Measurements from ENCODE around the gene TNNI2. TPM values are rescaled to one million over a fixed set of nuclear protein-coding genes. Genes with fewer than 3 reads are reported as not detected.
A peak's percentile ranks its signal among the peaks of the same experiment; 100 is the strongest.

Gene TNNI2
- total RNA-seq, 1 experiment from 2014 or later: 0.46 TPM

DNA sequence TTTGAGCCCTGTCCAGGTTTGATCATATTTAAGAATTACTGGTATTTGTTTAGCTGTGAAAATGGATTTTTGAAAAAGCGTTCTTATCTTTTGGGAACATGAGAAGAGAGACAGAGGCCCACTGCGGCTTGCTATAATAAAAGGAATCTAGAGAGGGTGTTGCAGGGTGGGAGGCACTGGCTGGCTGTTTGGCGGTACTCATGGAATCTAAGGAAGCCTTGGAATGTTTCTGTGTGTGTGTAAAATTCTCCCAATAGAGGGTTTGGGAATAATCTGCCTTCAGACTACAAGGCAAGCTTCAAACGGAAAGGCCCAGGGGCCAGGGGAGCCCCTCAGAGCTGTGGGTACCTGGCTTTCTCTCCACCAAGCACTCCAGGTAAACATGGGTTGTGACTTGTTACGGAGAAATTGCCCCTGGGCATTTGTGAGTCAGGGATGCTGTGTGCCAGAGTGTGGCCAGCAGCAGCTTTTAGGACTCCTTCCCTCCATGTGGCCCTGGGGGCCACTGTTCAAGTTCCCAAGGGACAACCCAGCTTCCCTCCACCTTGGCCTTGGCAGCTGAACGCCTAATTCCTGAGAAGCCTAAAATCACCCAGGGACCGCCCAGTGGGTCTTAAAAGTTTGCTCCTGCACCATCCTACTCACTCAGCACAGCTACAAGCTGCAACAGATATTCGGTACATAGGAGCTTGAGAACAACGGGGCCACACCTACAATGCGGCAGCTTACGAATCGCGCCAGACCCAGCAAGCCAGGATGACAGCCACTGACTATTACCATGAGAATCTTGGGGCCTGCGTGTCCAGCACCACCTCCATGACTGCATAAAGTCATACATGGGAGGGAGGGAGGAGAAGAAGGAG is 18.1 kb upstream of the TNNI2 start:
- H3K4me1 ChIP-seq (ENCODE audit: control insufficient read depth, insufficient read depth, low read length): peaks cover 20% of the 10 kb centered on the region
- no peaks in the 10 kb centered on the region for H3K36me3 ChIP-seq (ENCODE audit: control insufficient read depth, insufficient read depth, low read length)
- H3K27ac ChIP-seq (ENCODE audit: low read length): peak overlapping the region; percentile 20; the same call in 1 of the 2 replicates
- intact Hi-C loops (cut with micrococcal nuclease; ENCODE audit: unreplicated experiment) (loop anchor here (10.0 kb wide), 1 partner anchor 276 kb away; no protein-coding TSS in a partner anchor), in situ Hi-C loops (cut with HindIII; ENCODE audit: low pct_unique_long_range_greater_than_20kb, low sequenced_read_pairs) (no loop called here)
- no peaks in the 10 kb centered on the region for H3K27me3 ChIP-seq (ENCODE audit: control insufficient read depth, insufficient read depth, low read length)
- no TSS peak for BruUV-seq (replicated peaks)
- TF ChIP-seq, protein P1, sequence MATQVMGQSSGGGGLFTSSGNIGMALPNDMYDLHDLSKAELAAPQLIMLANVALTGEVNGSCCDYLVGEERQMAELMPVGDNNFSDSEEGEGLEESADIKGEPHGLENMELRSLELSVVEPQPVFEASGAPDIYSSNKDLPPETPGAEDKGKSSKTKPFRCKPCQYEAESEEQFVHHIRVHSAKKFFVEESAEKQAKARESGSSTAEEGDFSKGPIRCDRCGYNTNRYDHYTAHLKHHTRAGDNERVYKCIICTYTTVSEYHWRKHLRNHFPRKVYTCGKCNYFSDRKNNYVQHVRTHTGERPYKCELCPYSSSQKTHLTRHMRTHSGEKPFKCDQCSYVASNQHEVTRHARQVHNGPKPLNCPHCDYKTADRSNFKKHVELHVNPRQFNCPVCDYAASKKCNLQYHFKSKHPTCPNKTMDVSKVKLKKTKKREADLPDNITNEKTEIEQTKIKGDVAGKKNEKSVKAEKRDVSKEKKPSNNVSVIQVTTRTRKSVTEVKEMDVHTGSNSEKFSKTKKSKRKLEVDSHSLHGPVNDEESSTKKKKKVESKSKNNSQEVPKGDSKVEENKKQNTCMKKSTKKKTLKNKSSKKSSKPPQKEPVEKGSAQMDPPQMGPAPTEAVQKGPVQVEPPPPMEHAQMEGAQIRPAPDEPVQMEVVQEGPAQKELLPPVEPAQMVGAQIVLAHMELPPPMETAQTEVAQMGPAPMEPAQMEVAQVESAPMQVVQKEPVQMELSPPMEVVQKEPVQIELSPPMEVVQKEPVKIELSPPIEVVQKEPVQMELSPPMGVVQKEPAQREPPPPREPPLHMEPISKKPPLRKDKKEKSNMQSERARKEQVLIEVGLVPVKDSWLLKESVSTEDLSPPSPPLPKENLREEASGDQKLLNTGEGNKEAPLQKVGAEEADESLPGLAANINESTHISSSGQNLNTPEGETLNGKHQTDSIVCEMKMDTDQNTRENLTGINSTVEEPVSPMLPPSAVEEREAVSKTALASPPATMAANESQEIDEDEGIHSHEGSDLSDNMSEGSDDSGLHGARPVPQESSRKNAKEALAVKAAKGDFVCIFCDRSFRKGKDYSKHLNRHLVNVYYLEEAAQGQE (IDR thresholded peaks at IDR 0.05; ENCODE audit: insufficient read depth in 1 of 2, low read depth in 2 of 2, low read length in 1 of 2): no peak
- TF ChIP-seq TCF7L2 (IDR thresholded peaks at IDR 0.05; ENCODE audit: low read depth, low read length) (no peak), POLR2AphosphoS5 (IDR thresholded peaks at IDR 0.05; ENCODE audit: low read depth, low read length) (no peak), SIN3A (IDR thresholded peaks at IDR 0.05; ENCODE audit: borderline replicate concordance, insufficient read depth, low read depth, low read length) (no peak)
- TF ChIP-seq, protein P2, sequence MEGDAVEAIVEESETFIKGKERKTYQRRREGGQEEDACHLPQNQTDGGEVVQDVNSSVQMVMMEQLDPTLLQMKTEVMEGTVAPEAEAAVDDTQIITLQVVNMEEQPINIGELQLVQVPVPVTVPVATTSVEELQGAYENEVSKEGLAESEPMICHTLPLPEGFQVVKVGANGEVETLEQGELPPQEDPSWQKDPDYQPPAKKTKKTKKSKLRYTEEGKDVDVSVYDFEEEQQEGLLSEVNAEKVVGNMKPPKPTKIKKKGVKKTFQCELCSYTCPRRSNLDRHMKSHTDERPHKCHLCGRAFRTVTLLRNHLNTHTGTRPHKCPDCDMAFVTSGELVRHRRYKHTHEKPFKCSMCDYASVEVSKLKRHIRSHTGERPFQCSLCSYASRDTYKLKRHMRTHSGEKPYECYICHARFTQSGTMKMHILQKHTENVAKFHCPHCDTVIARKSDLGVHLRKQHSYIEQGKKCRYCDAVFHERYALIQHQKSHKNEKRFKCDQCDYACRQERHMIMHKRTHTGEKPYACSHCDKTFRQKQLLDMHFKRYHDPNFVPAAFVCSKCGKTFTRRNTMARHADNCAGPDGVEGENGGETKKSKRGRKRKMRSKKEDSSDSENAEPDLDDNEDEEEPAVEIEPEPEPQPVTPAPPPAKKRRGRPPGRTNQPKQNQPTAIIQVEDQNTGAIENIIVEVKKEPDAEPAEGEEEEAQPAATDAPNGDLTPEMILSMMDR (IDR thresholded peaks at IDR 0.05): no peak
- H3K9me3 ChIP-seq (ENCODE audit: control insufficient read depth, insufficient read depth, low read depth, low read length): peaks cover 3% of the 10 kb centered on the region; the same call in 1 of the 2 replicates
- DNase-seq (ENCODE audit: low read depth, low spot score) (no peak), ATAC-seq (no peak)
- CTCF ChIA-PET: interaction anchor here (1.0 kb wide), 1 partner anchor 168 kb away, joined by 4 read pairs; no protein-coding TSS in a partner anchor
- no peak overlapping the region for H3K4me3 ChIP-seq (ENCODE audit: low read depth in 2 of 2, low read length in 2 of 2)
- POLR2A ChIA-PET: interaction anchor here (0.8 kb wide), 1 partner anchor 38 kb away, joined by 3 read pairs; no protein-coding TSS in a partner anchor

DNA sequence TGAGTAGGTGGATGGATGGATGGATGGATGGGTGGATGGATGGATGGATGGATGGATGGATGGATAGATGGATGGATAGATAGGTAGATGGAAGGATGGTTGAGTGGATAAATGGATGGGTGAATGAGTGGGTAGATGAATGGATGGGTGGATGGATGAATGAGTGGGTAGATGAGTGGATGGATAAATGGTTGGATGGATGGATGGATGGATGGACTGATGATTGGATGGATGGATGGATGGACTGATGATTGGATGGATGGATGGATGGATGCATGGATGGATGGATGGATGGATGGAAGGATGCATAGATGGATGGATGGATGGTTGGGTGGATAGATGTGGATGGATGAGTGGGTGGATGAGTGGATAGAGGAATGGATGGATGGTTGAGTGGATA is 17.2 kb upstream of the TNNI2 start:
- Histone ChIP-seq H3K4me3 (ENCODE audit: low read depth in 2 of 2, low read length in 2 of 2) (no peak overlapping the region), H3K9me3 (ENCODE audit: control insufficient read depth, insufficient read depth, low read depth, low read length) (peaks cover 3% of the 10 kb centered on the region; the same call in 1 of the 2 replicates), H3K36me3 (ENCODE audit: control insufficient read depth, insufficient read depth, low read length) (no peaks in the 10 kb centered on the region), H3K27me3 (ENCODE audit: control insufficient read depth, insufficient read depth, low read length) (no peaks in the 10 kb centered on the region), H3K27ac (ENCODE audit: low read length) (no peak overlapping the region), H3K4me1 (ENCODE audit: control insufficient read depth, insufficient read depth, low read length) (peaks cover 29% of the 10 kb centered on the region)
- intact Hi-C loops (cut with micrococcal nuclease; ENCODE audit: unreplicated experiment) (loop anchor here (10.0 kb wide), 1 partner anchor 277 kb away; no protein-coding TSS in a partner anchor), in situ Hi-C loops (cut with HindIII; ENCODE audit: low pct_unique_long_range_greater_than_20kb, low sequenced_read_pairs) (no loop called here)
- no peak for ATAC-seq
- BruUV-seq (replicated peaks): no TSS peak
- TF ChIP-seq SIN3A (IDR thresholded peaks at IDR 0.05; ENCODE audit: borderline replicate concordance, insufficient read depth, low read depth, low read length) (no peak), TCF7L2 (IDR thresholded peaks at IDR 0.05; ENCODE audit: low read depth, low read length) (no peak), POLR2AphosphoS5 (IDR thresholded peaks at IDR 0.05; ENCODE audit: low read depth, low read length) (no peak)
- TF ChIP-seq, protein P1 (IDR thresholded peaks at IDR 0.05; ENCODE audit: insufficient read depth in 1 of 2, low read depth in 2 of 2, low read length in 1 of 2): no peak
- TF ChIP-seq, protein P2 (IDR thresholded peaks at IDR 0.05): no peak
- ChIA-PET POLR2A (no interaction called here), CTCF (no interaction called here)
- no peak for DNase-seq (ENCODE audit: low read depth, low spot score)
